Measurements from ENCODE around the gene HEXA.

- no peak for TF ChIP-seq EGR1 (IDR thresholded peaks at IDR 0.05; ENCODE audit: low read depth in 2 of 2)
- no peak for TF ChIP-seq YY1 (IDR thresholded peaks at IDR 0.05)
- TF ChIP-seq, protein P1, sequence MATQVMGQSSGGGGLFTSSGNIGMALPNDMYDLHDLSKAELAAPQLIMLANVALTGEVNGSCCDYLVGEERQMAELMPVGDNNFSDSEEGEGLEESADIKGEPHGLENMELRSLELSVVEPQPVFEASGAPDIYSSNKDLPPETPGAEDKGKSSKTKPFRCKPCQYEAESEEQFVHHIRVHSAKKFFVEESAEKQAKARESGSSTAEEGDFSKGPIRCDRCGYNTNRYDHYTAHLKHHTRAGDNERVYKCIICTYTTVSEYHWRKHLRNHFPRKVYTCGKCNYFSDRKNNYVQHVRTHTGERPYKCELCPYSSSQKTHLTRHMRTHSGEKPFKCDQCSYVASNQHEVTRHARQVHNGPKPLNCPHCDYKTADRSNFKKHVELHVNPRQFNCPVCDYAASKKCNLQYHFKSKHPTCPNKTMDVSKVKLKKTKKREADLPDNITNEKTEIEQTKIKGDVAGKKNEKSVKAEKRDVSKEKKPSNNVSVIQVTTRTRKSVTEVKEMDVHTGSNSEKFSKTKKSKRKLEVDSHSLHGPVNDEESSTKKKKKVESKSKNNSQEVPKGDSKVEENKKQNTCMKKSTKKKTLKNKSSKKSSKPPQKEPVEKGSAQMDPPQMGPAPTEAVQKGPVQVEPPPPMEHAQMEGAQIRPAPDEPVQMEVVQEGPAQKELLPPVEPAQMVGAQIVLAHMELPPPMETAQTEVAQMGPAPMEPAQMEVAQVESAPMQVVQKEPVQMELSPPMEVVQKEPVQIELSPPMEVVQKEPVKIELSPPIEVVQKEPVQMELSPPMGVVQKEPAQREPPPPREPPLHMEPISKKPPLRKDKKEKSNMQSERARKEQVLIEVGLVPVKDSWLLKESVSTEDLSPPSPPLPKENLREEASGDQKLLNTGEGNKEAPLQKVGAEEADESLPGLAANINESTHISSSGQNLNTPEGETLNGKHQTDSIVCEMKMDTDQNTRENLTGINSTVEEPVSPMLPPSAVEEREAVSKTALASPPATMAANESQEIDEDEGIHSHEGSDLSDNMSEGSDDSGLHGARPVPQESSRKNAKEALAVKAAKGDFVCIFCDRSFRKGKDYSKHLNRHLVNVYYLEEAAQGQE (IDR thresholded peaks at IDR 0.05): no peak
- no peak for TF ChIP-seq CTCF (IDR thresholded peaks at IDR 0.05; ENCODE audit: low read depth, low read length, missing input control)
- TF ChIP-seq, protein P2, sequence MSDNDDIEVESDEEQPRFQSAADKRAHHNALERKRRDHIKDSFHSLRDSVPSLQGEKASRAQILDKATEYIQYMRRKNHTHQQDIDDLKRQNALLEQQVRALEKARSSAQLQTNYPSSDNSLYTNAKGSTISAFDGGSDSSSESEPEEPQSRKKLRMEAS (IDR thresholded peaks at IDR 0.05): no peak
- TF ChIP-seq JUND (IDR thresholded peaks at IDR 0.05): no peak
- TF ChIP-seq, protein P3, sequence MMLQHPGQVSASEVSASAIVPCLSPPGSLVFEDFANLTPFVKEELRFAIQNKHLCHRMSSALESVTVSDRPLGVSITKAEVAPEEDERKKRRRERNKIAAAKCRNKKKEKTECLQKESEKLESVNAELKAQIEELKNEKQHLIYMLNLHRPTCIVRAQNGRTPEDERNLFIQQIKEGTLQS (IDR thresholded peaks at IDR 0.05): no peak
- TF ChIP-seq RAD21 (IDR thresholded peaks at IDR 0.05): no peak
- TF ChIP-seq RXRA (IDR thresholded peaks at IDR 0.05): no peak
- no peak for TF ChIP-seq GABPA (IDR thresholded peaks at IDR 0.05 in 1 of 2, conservative IDR thresholded peaks at IDR 0.05 in 1 of 2)
- no peak for TF ChIP-seq SP1 (IDR thresholded peaks at IDR 0.05)
These were observed 14.6 kb downstream of the HEXA start for GRCh38 chr15:72361176-72361575.
